HEK293 (cell line): Measurements from ENCODE around the gene AFP.
A peak's percentile ranks its signal among the peaks of the same experiment; 100 is the strongest.

Experiments
- CTCF ChIA-PET: fragments of 350-600 bp; formaldehyde crosslinking; extraction: SDS; loops from one replicate; lab custom pipeline; 2021; ENCODE audit warnings: antibody characterized with exemption; lab: Yijun Ruan, JAX
- POLR2A ChIA-PET: fragments of 300-600 bp; formaldehyde crosslinking; extraction: SDS; loops from one replicate; lab custom pipeline; 2020; ENCODE audit warnings: antibody characterized with exemption, inconsistent platforms; lab: Yijun Ruan, JAX
- H3K27ac ChIP-seq: fragments of 200-500 bp; sonication (Bioruptor generic); 2 replicates; pipeline ENCODE4 v1.5.1; 2014; ENCODE audit warnings: low read depth, low read length, control low read depth, inconsistent platforms; ENCODE audit errors: extremely low read depth
- H3K36me3 ChIP-seq, 2 experiments: fragments of 200-500 bp in 1 of 2; sonication (Bioruptor generic) in 1 of 2; 1 replicate in 1 of 2; 2 replicates in 1 of 2; pipeline ENCODE4 v1.5.1; 2014 to 2017; ENCODE audit warnings: inconsistent platforms in 2 of 2, low read length in 2 of 2; ENCODE audit not compliant: control insufficient read depth in 2 of 2, insufficient read depth in 1 of 2
- H3K4me1 ChIP-seq: fragments of 200-500 bp; sonication (Bioruptor generic); 2 replicates; pipeline ENCODE4 v1.5.1; 2014; ENCODE audit warnings: mild to moderate bottlenecking, low read length, inconsistent platforms; ENCODE audit not compliant: control insufficient read depth, insufficient read depth
- H3K4me3 ChIP-seq: 2 replicates; pipeline ENCODE4 v1.5.1; 2011; ENCODE audit warnings: low read depth, mild to moderate bottlenecking, control low read depth, low read length, moderate library complexity
- H3K9me3 ChIP-seq: fragments of 200-500 bp; sonication (Bioruptor generic); 2 replicates; pipeline ENCODE4 v1.5.1; 2014; ENCODE audit warnings: low read depth, low read length, inconsistent platforms; ENCODE audit not compliant: control insufficient read depth, insufficient read depth
- EGR2 ChIP-seq: fragments of 450-650 bp; formaldehyde crosslinking; IDR thresholded peaks from 2 replicates; pipeline ENCODE4 v1.5.1; 2016; ENCODE audit warnings: low read depth, missing biosample characterization, missing genetic modification characterization
- HOXC10 ChIP-seq: sonication (generic); formaldehyde crosslinking; IDR thresholded peaks from 2 replicates; pipeline ENCODE4 v1.8.1; 2023; ENCODE audit warnings: mild to moderate bottlenecking, missing genetic modification reagents
- HOXD13 ChIP-seq: sonication (generic); formaldehyde crosslinking; IDR thresholded peaks from 2 replicates; pipeline ENCODE4 v1.8.0; 2022; ENCODE audit warnings: missing genetic modification reagents, borderline replicate concordance
- IKZF3 ChIP-seq: fragments of 450-650 bp; IDR thresholded peaks from 2 replicates; pipeline ENCODE4 v1.5.0; 2018; ENCODE audit warnings: missing biosample characterization, mild to moderate bottlenecking, missing genetic modification characterization, moderate library complexity
- KLF1 ChIP-seq: fragments of 450-650 bp; formaldehyde crosslinking; IDR thresholded peaks from 2 replicates; pipeline ENCODE4 v1.5.1; 2016; ENCODE audit warnings: missing biosample characterization, missing genetic modification characterization
- KLF10 ChIP-seq: fragments of 450-650 bp; IDR thresholded peaks from 2 replicates; pipeline ENCODE4 v1.5.1; 2018; ENCODE audit warnings: missing biosample characterization, mild to moderate bottlenecking, missing genetic modification characterization
- KLF16 ChIP-seq: fragments of 450-650 bp; formaldehyde crosslinking; IDR thresholded peaks from 2 replicates; pipeline ENCODE4 v1.5.1; 2017; ENCODE audit warnings: missing biosample characterization, missing genetic modification characterization
- PRDM6 ChIP-seq: fragments of 450-650 bp; formaldehyde crosslinking; IDR thresholded peaks from 2 replicates; pipeline ENCODE4 v1.5.1; 2017; ENCODE audit warnings: missing biosample characterization, missing genetic modification characterization
- SCRT1 ChIP-seq: fragments of 450-650 bp; formaldehyde crosslinking; IDR thresholded peaks from 2 replicates; pipeline ENCODE4 v1.5.1; 2016; ENCODE audit warnings: missing biosample characterization, missing genetic modification characterization, borderline replicate concordance
- ZBTB48 ChIP-seq: fragments of 450-650 bp; formaldehyde crosslinking; IDR thresholded peaks from 2 replicates; pipeline ENCODE4 v1.5.1; 2016; ENCODE audit warnings: missing biosample characterization, missing genetic modification characterization
- ZFHX2 ChIP-seq: fragments of 450-650 bp; formaldehyde crosslinking; conservative IDR thresholded peaks from 2 replicates; pipeline ENCODE4 v1.5.1; 2016; ENCODE audit warnings: missing biosample characterization, missing genetic modification characterization
- ZFP69B ChIP-seq: fragments of 450-650 bp; formaldehyde crosslinking; IDR thresholded peaks from 2 replicates; pipeline ENCODE4 v1.5.1; 2016; ENCODE audit warnings: missing biosample characterization, missing genetic modification characterization
- ZNF169 ChIP-seq: fragments of 450-650 bp; formaldehyde crosslinking; IDR thresholded peaks from 2 replicates; pipeline ENCODE4 v1.5.1; 2016; ENCODE audit warnings: missing biosample characterization, missing genetic modification characterization
- ZNF239 ChIP-seq: fragments of 450-650 bp; formaldehyde crosslinking; IDR thresholded peaks from 2 replicates; pipeline ENCODE4 v1.5.1; 2016; ENCODE audit warnings: missing biosample characterization, missing genetic modification characterization
- ZNF302 ChIP-seq: fragments of 450-650 bp; formaldehyde crosslinking; IDR thresholded peaks from 2 replicates; pipeline ENCODE4 v1.5.1; 2016; ENCODE audit warnings: missing biosample characterization, missing genetic modification characterization, low read depth
- ZNF350 ChIP-seq: fragments of 450-650 bp; formaldehyde crosslinking; IDR thresholded peaks from 2 replicates; pipeline ENCODE4 v1.5.0; 2017; ENCODE audit warnings: missing biosample characterization, mild to moderate bottlenecking, missing genetic modification characterization
- ZNF423 ChIP-seq: fragments of 450-650 bp; formaldehyde crosslinking; IDR thresholded peaks from 2 replicates; pipeline ENCODE4 v1.5.1; 2016; ENCODE audit warnings: missing biosample characterization, missing genetic modification characterization
- ZNF510 ChIP-seq: fragments of 450-650 bp; formaldehyde crosslinking; IDR thresholded peaks from 2 replicates; pipeline ENCODE4 v1.5.1; 2018; ENCODE audit warnings: mild to moderate bottlenecking, missing genetic modification characterization, missing biosample characterization; ENCODE audit not compliant: insufficient replicate concordance
- ZNF529 ChIP-seq: fragments of 450-650 bp; formaldehyde crosslinking; IDR thresholded peaks from 2 replicates; pipeline ENCODE4 v1.5.1; 2017; ENCODE audit warnings: missing genetic modification characterization, missing biosample characterization; ENCODE audit not compliant: insufficient replicate concordance
- ZNF677 ChIP-seq: fragments of 450-650 bp; IDR thresholded peaks from 2 replicates; pipeline ENCODE4 v1.5.0; 2018; ENCODE audit warnings: missing biosample characterization, mild to moderate bottlenecking, missing genetic modification characterization, moderate library complexity
- ZNF843 ChIP-seq: fragments of 450-650 bp; formaldehyde crosslinking; IDR thresholded peaks from 2 replicates; pipeline ENCODE4 v1.5.1; 2016; ENCODE audit warnings: missing biosample characterization, missing genetic modification characterization
- ZSCAN30 ChIP-seq: fragments of 450-650 bp; IDR thresholded peaks from 2 replicates; pipeline ENCODE4 v1.5.1; 2018; ENCODE audit warnings: missing biosample characterization, mild to moderate bottlenecking, missing genetic modification characterization, moderate library complexity
- ZXDB ChIP-seq: fragments of 450-650 bp; formaldehyde crosslinking; IDR thresholded peaks from 2 replicates; pipeline ENCODE4 v1.5.1; 2016; ENCODE audit warnings: missing biosample characterization, missing genetic modification characterization

AFP gene

GRCh38 chr4:73432169-73433000 is 3.6 kb upstream of the AFP start:
- no peak overlapping the region for H3K4me3 ChIP-seq
- H3K36me3 ChIP-seq: no peaks in the 10 kb centered on the region
- CTCF ChIA-PET: interaction anchor here (0.5 to 0.9 kb wide), 2 partner anchors 11 to 120 kb away, joined by 3 read pairs; no protein-coding TSS in a partner anchor
- no peaks in the 10 kb centered on the region for H3K9me3 ChIP-seq
- no peak overlapping the region for H3K27ac ChIP-seq
- no peak for TF ChIP-seq ZNF510
- TF ChIP-seq ZNF677 (tag by site-specific recombination): 0 out of 2 replicates have a peak, but pooled peaks have one; percentile 23
- TF ChIP-seq, all 188 proteins: peak for 1
- no peaks in the 10 kb centered on the region for H3K4me1 ChIP-seq
- POLR2A ChIA-PET: no interaction called here

- ChIA-PET CTCF (interaction anchor here (0.9 to 3.4 kb wide), 4 partner anchors 8 to 35 kb away, joined by 3 to 20 read pairs (median 4); no protein-coding TSS in a partner anchor), POLR2A (no interaction called here)
These were observed 2.9 kb upstream of the AFP start for GRCh38 chr4:73433140-73433539.

GRCh38 chr4:73434311-73434710 is 1.7 kb upstream of the AFP start:
- TF ChIP-seq HOXD13 (CRISPR knock-in tag): no peak
- no peak for TF ChIP-seq ZNF843 (tag by site-specific recombination)
- no peak for TF ChIP-seq ZSCAN30 (tag by site-specific recombination)
- TF ChIP-seq ZBTB48 (tag by site-specific recombination): no peak
- no peak for TF ChIP-seq ZNF302 (tag by site-specific recombination)
- TF ChIP-seq ZFHX2 (tag by site-specific recombination): no peak
- TF ChIP-seq ZNF529 (tag by site-specific recombination): no peak
- ChIA-PET POLR2A (no interaction called here), CTCF (interaction anchor here (1.1 to 3.4 kb wide), 3 partner anchors 10 to 33 kb away, joined by 3 to 20 read pairs (median 6); no protein-coding TSS in a partner anchor)

More at GRCh38 chr4:73433140-73433539, 2.9 kb upstream of the AFP start:
- Histone ChIP-seq H3K27ac (no peak overlapping the region), H3K4me1 (no peaks in the 10 kb centered on the region), H3K9me3 (no peaks in the 10 kb centered on the region), H3K4me3 (no peak overlapping the region), H3K36me3 (no peaks in the 10 kb centered on the region)
- TF ChIP-seq IKZF3 (tag by site-specific recombination) (no peak), PRDM6 (tag by site-specific recombination) (no peak), ZNF350 (tag by site-specific recombination) (no peak), EGR2 (tag by site-specific recombination) (no peak)

GRCh38 chr4:73436674-73437557 is 895 bp downstream of the AFP start:
- Histone ChIP-seq H3K27ac (no peak overlapping the region), H3K4me1 (no peaks in the 10 kb centered on the region), H3K9me3 (no peaks in the 10 kb centered on the region)
- CTCF ChIA-PET: interaction anchor here (1.5 to 2.5 kb wide), 2 partner anchors 9 to 96 kb away, joined by 6 to 12 read pairs; no protein-coding TSS in a partner anchor
- TF ChIP-seq KLF1 (tag by site-specific recombination) (no peak), ZFP69B (no peak), ZXDB (tag by site-specific recombination) (no peak), ZNF423 (tag by site-specific recombination) (no peak), HOXC10 (CRISPR knock-in tag) (no peak), ZNF169 (no peak), ZNF239 (tag by site-specific recombination) (no peak), KLF10 (tag by site-specific recombination) (no peak), SCRT1 (tag by site-specific recombination) (no peak), KLF16 (tag by site-specific recombination) (no peak)
- TF ChIP-seq, all 188 proteins: peak for 0
- no peak overlapping the region for H3K4me3 ChIP-seq
- POLR2A ChIA-PET: no interaction called here
- H3K36me3 ChIP-seq: no peaks in the 10 kb centered on the region

More at GRCh38 chr4:73434311-73434710, 1.7 kb upstream of the AFP start:
- no peaks in the 10 kb centered on the region for H3K9me3 ChIP-seq
- no peak overlapping the region for H3K4me3 ChIP-seq
- H3K4me1 ChIP-seq: no peaks in the 10 kb centered on the region
- no peaks in the 10 kb centered on the region for H3K36me3 ChIP-seq
- H3K27ac ChIP-seq: no peak overlapping the region
